HepG2 (cell line): ENCODE data around the gene DAZAP1. TPM values are rescaled to one million over a fixed set of nuclear protein-coding genes. Genes with fewer than 3 reads are reported as not detected.

Source experiments
- ATF2 ChIP-seq: sonication (generic); formaldehyde crosslinking; IDR thresholded peaks from 2 replicates; pipeline ENCODE4 v1.4.0; 2020; ENCODE audit warnings: missing genetic modification reagents
- BATF2 ChIP-seq: sonication (generic); formaldehyde crosslinking; IDR thresholded peaks from 2 replicates; pipeline ENCODE4 v1.8.0; 2022; ENCODE audit warnings: mild to moderate bottlenecking, missing genetic modification reagents, moderate library complexity
- CERS6 ChIP-seq: sonication (generic); formaldehyde crosslinking; IDR thresholded peaks from 2 replicates; pipeline ENCODE4 v1.5.0; 2020; ENCODE audit warnings: missing genetic modification reagents
- CSRNP2 ChIP-seq: sonication (generic); formaldehyde crosslinking; conservative IDR thresholded peaks from 2 replicates; pipeline ENCODE4 v1.8.0; 2022; ENCODE audit warnings: low read depth, missing genetic modification reagents
- IRF9 ChIP-seq: sonication (generic); formaldehyde crosslinking; IDR thresholded peaks from 2 replicates; pipeline ENCODE4 v1.8.0; 2022; ENCODE audit warnings: missing genetic modification reagents, mild to moderate bottlenecking, borderline replicate concordance
- KLF9 ChIP-seq: IDR thresholded peaks from 2 replicates; pipeline ENCODE4 v1.6.1; 2016; ENCODE audit warnings: low read depth
- NFIC ChIP-seq: IDR thresholded peaks from 2 replicates; pipeline ENCODE4 v1.6.1; 2012; ENCODE audit warnings: mild to moderate bottlenecking, low read length, inconsistent platforms
- POGZ ChIP-seq: sonication (generic); formaldehyde crosslinking; IDR thresholded peaks from 2 replicates; pipeline ENCODE4 v1.4.0; 2020; ENCODE audit warnings: mild to moderate bottlenecking, missing genetic modification reagents
- REXO4 ChIP-seq: sonication (generic); formaldehyde crosslinking; IDR thresholded peaks from 2 replicates; pipeline ENCODE4 v1.8.0; 2022; ENCODE audit warnings: missing genetic modification reagents, mild to moderate bottlenecking, borderline replicate concordance
- UBTF ChIP-seq: sonication (generic); formaldehyde crosslinking; IDR thresholded peaks from 2 replicates; pipeline ENCODE4 v1.4.0; 2020; ENCODE audit warnings: mild to moderate bottlenecking, missing genetic modification reagents
- ZNF256 ChIP-seq: sonication (generic); formaldehyde crosslinking; conservative IDR thresholded peaks from 2 replicates; pipeline ENCODE4 v1.4.0; 2020; ENCODE audit warnings: missing genetic modification reagents
- ZNF281 ChIP-seq: sonication (generic); formaldehyde crosslinking; IDR thresholded peaks from 2 replicates; pipeline ENCODE4 v1.4.0; 2020; ENCODE audit warnings: missing genetic modification reagents, borderline replicate concordance
- ZNF362 ChIP-seq: sonication (generic); formaldehyde crosslinking; IDR thresholded peaks from 2 replicates; pipeline ENCODE4 v1.4.0; 2020; ENCODE audit warnings: missing genetic modification reagents, mild to moderate bottlenecking, borderline replicate concordance
- ZNF629 ChIP-seq: sonication (generic); formaldehyde crosslinking; conservative IDR thresholded peaks from 2 replicates; pipeline ENCODE4 v1.5.0; 2020; ENCODE audit warnings: missing genetic modification reagents
- polyA plus RNA-seq, 8 experiments: library from polyadenylated mRNA; depleted of rRNA in 3 of 8; stranded (reverse) in 7 of 8; unstranded in 1 of 8; fragments of >200 nt; fragmentation: Illumina TruSeq in 4 of 8; extraction: Trizol in 4 of 8; gene quantifications; 2 replicates each; pipeline versions ENCODE4 v1.2.1 to v1.2.3, GENCODE V29; 2011 to 2016; ENCODE audit warnings: low read depth in 4 of 8, missing spikeins in 1 of 8, mixed read lengths in 1 of 8; ENCODE audit not compliant: insufficient read depth in 1 of 8
- total RNA-seq, 5 experiments: library from RNA; depleted of rRNA; stranded (reverse); fragments of >200 nt; fragmentation: Illumina TruSeq; extraction: Trizol; gene quantifications; 2 replicates each; pipeline ENCODE4 v1.2.3, GENCODE V29; 2016; ENCODE audit warnings: low read depth in 1 of 5

DAZAP1 gene
- total and polyA plus RNA-seq, 2 of the 13 experiments (the other 11 are each of a cell fraction or from before 2014, with no cell fraction given) = 63.3 to 79.2 TPM

GRCh38 chr19:1438035-1438932 lies 30.9 kb downstream of the DAZAP1 start, which contains the start of gene RPS15 (continued):
- TF ChIP-seq REXO4 (CRISPR knock-in tag) (peak; percentile 63; the same call in 1 of the 2 replicates), NFIC (peak; percentile 48; the same call in 1 of the 2 replicates), IRF9 (CRISPR knock-in tag) (peak; percentile 98), BATF2 (CRISPR knock-in tag) (peak; percentile 89; the same call in 1 of the 2 replicates), CERS6 (CRISPR knock-in tag) (no peak), POGZ (CRISPR knock-in tag) (peak; percentile 96), UBTF (CRISPR knock-in tag) (peak; percentile 94), ZNF256 (CRISPR knock-in tag) (peak; percentile 88; the same call in 1 of the 2 replicates), ZNF281 (CRISPR knock-in tag) (peak; percentile 31; the same call in 1 of the 2 replicates), KLF9 (no peak), ZNF629 (no peak), CSRNP2 (CRISPR knock-in tag) (peak; percentile 69; the same call in 1 of the 2 replicates), ZNF362 (CRISPR knock-in tag) (peak; percentile 57; the same call in 1 of the 2 replicates), ATF2 (CRISPR knock-in tag) (peak; percentile 92)
